H9 (cell line): Measurements from ENCODE around the gene PIK3C2A. TPM values are rescaled to one million over a fixed set of nuclear protein-coding genes. Genes with fewer than 3 reads are reported as not detected.

Source experiments
- DNase-seq: peaks from one replicate; pipeline ENCODE4 v3.0.0-alpha.2; 2017
- H2AFZ ChIP-seq: one replicate; pipeline ENCODE4 v1.6.1; 2013; ENCODE audit warnings: mild to moderate bottlenecking, low read length, control low read depth, moderate library complexity
- H2AK5ac ChIP-seq: 2 replicates; pipeline ENCODE4 v1.6.1; 2013; ENCODE audit warnings: low read length, control low read depth, mixed read lengths; ENCODE audit not compliant: insufficient read length
- H2BK120ac ChIP-seq: one replicate; pipeline ENCODE4 v1.6.1; 2013; ENCODE audit warnings: low read depth, mild to moderate bottlenecking, low read length, control low read depth, inconsistent platforms; ENCODE audit not compliant: poor library complexity, severe bottlenecking
- H2BK12ac ChIP-seq: 2 replicates; pipeline ENCODE4 v1.6.1; 2013; ENCODE audit warnings: low read length, control low read depth, mixed read lengths, low read depth; ENCODE audit not compliant: insufficient read length
- H2BK15ac ChIP-seq: 2 replicates; pipeline ENCODE4 v1.6.1; 2013; ENCODE audit warnings: low read depth, low read length, control low read depth
- H2BK20ac ChIP-seq: one replicate; pipeline ENCODE4 v1.6.1; 2013; ENCODE audit warnings: low read depth, mild to moderate bottlenecking, low read length, control low read depth, inconsistent platforms; ENCODE audit not compliant: poor library complexity, severe bottlenecking
- H2BK5ac ChIP-seq: 2 replicates; pipeline ENCODE4 v1.6.1; 2013; ENCODE audit warnings: low read length, control low read depth, mixed read lengths; ENCODE audit not compliant: insufficient read length
- H3K14ac ChIP-seq: 2 replicates; pipeline ENCODE4 v1.6.1; 2013; ENCODE audit warnings: low read length, control low read depth; ENCODE audit not compliant: insufficient read depth
- H3K18ac ChIP-seq: 2 replicates; pipeline ENCODE4 v1.6.1; 2013; ENCODE audit warnings: low read depth, mild to moderate bottlenecking, mixed read lengths, low read length, control low read depth; ENCODE audit not compliant: insufficient read length
- H3K23ac ChIP-seq: 2 replicates; pipeline ENCODE4 v1.6.1; 2013; ENCODE audit warnings: low read length, control low read depth, mixed read lengths, low read depth; ENCODE audit not compliant: insufficient read length
- H3K23me2 ChIP-seq: 2 replicates; pipeline ENCODE4 v1.6.1; 2013; ENCODE audit warnings: low read depth, mild to moderate bottlenecking, mixed read lengths, low read length, control low read depth; ENCODE audit not compliant: insufficient read length, poor library complexity, severe bottlenecking
- H3K27ac ChIP-seq: 2 replicates; pipeline ENCODE4 v1.5.1; 2013; ENCODE audit warnings: low read length, control low read depth, mixed read lengths, low read depth; ENCODE audit not compliant: insufficient read length
- H3K27me3 ChIP-seq: 2 replicates; pipeline ENCODE4 v1.6.1; 2013; ENCODE audit warnings: low read length, control low read depth, inconsistent platforms; ENCODE audit not compliant: insufficient read depth
- H3K4ac ChIP-seq: 2 replicates; pipeline ENCODE4 v1.6.1; 2013; ENCODE audit warnings: low read depth, mild to moderate bottlenecking, control low read depth, inconsistent platforms, low read length, moderate library complexity
- H3K4me1 ChIP-seq: 2 replicates; pipeline ENCODE4 v1.6.1; 2013; ENCODE audit warnings: low read length, control low read depth, inconsistent platforms; ENCODE audit not compliant: insufficient read depth
- H3K4me2 ChIP-seq: 2 replicates; pipeline ENCODE4 v1.6.1; 2013; ENCODE audit warnings: low read length, control low read depth, mixed read lengths; ENCODE audit not compliant: insufficient read length, insufficient read depth
- H3K56ac ChIP-seq: 2 replicates; pipeline ENCODE4 v1.6.1; 2013; ENCODE audit warnings: low read depth, mild to moderate bottlenecking, mixed read lengths, low read length, control low read depth; ENCODE audit not compliant: insufficient read length
- H3K79me1 ChIP-seq: 2 replicates; pipeline ENCODE4 v1.6.1; 2013; ENCODE audit warnings: low read depth, mild to moderate bottlenecking, moderate library complexity, low read length, control low read depth, inconsistent platforms; ENCODE audit not compliant: insufficient read depth, poor library complexity, severe bottlenecking
- H3K79me2 ChIP-seq: 2 replicates; pipeline ENCODE4 v1.6.1; 2013; ENCODE audit warnings: low read length, control low read depth, inconsistent platforms; ENCODE audit not compliant: insufficient read depth
- H3K9ac ChIP-seq: 2 replicates; pipeline ENCODE4 v1.6.1; 2013; ENCODE audit warnings: low read length, control low read depth, mixed read lengths; ENCODE audit not compliant: insufficient read length; ENCODE audit errors: extremely low read depth
- H3K9me3 ChIP-seq: one replicate; pipeline ENCODE4 v1.6.1; 2013; ENCODE audit warnings: low read depth, low read length, inconsistent platforms; ENCODE audit not compliant: control insufficient read depth
- H3T11ph ChIP-seq: one replicate; pipeline ENCODE4 v1.6.1; 2013; ENCODE audit warnings: mild to moderate bottlenecking, low read length, control low read depth, inconsistent platforms
- H4K20me1 ChIP-seq: one replicate; pipeline ENCODE4 v1.6.1; 2013; ENCODE audit not compliant: control insufficient read depth, insufficient read length, insufficient read depth
- H4K5ac ChIP-seq: 2 replicates; pipeline ENCODE4 v1.6.1; 2013; ENCODE audit warnings: low read depth, mild to moderate bottlenecking, mixed read lengths, low read length, control low read depth; ENCODE audit not compliant: insufficient read length
- H4K8ac ChIP-seq: replicated peaks from 2 replicates; pipeline ENCODE4 v1.6.1; 2013; ENCODE audit warnings: low read length, control low read depth, mixed read lengths, low read depth; ENCODE audit not compliant: insufficient read length
- H4K91ac ChIP-seq: 2 replicates; pipeline ENCODE4 v1.6.1; 2013; ENCODE audit warnings: low read depth, mild to moderate bottlenecking, moderate library complexity, mixed read lengths, low read length, control low read depth; ENCODE audit not compliant: insufficient read length
- H3K27ac Mint-ChIP-seq, 3 experiments: 2 replicates in 2 of 3; 3 replicates in 1 of 3; pipeline ENCODE4 v1.8.0; 2020 to 2021; ENCODE audit warnings: mixed read lengths in 3 of 3, mild to moderate bottlenecking in 1 of 3, moderate library complexity in 1 of 3
- H3K27me3 Mint-ChIP-seq: 2 replicates; pipeline ENCODE4 v1.8.0; 2021; ENCODE audit warnings: low read depth, mild to moderate bottlenecking, moderate library complexity, mixed read lengths
- H3K36me3 Mint-ChIP-seq, 3 experiments: 2 replicates in 2 of 3; 3 replicates in 1 of 3; pipeline ENCODE4 v1.8.0; 2020 to 2021; ENCODE audit warnings: low read depth in 3 of 3, mixed read lengths in 3 of 3; ENCODE audit not compliant: insufficient read depth in 1 of 3
- H3K4me1 Mint-ChIP-seq, 2 experiments: 2 replicates each; pipeline ENCODE4 v1.8.0; 2020; ENCODE audit warnings: mixed read lengths in 2 of 2
- H3K4me3 Mint-ChIP-seq, 2 experiments: 2 replicates in 1 of 2; 3 replicates in 1 of 2; pipeline ENCODE4 v1.8.0; 2020 to 2021; ENCODE audit warnings: mild to moderate bottlenecking in 2 of 2, mixed read lengths in 2 of 2, moderate library complexity in 1 of 2
- H3K9me3 Mint-ChIP-seq, 2 experiments: 2 replicates in 1 of 2; 3 replicates in 1 of 2; pipeline ENCODE4 v1.8.0; 2020; ENCODE audit warnings: mild to moderate bottlenecking in 2 of 2, mixed read lengths in 2 of 2, moderate library complexity in 1 of 2
- WGBS: extraction: QIAGEN DNeasy Blood & Tissue Kit; methylation state at CpG from one replicate; pipeline ENCODE4 v1.1.7; 2013; ENCODE audit warnings: missing lambda C conversion rate, low lambda C conversion rate, mixed read lengths; ENCODE audit not compliant: insufficient read length; ENCODE audit errors: extremely low coverage; 5-methylcytosine and 5-hydroxymethylcytosine counted together
- total RNA-seq: library from RNA; stranded (reverse); gene quantifications from 2 replicates; pipeline ENCODE4 v1.2.1, GENCODE V29; 2021
- TF ChIP-seq, protein P1 (sequence below): fragments of 200-600 bp; sonication (generic); conservative IDR thresholded peaks from 3 replicates; pipeline ENCODE4 v1.8.0; 2021; ENCODE audit warnings: antibody characterized with exemption, mild to moderate bottlenecking

The PIK3C2A gene
- total RNA-seq, 1 experiment from 2014 or later = 82.6 TPM

DNA sequence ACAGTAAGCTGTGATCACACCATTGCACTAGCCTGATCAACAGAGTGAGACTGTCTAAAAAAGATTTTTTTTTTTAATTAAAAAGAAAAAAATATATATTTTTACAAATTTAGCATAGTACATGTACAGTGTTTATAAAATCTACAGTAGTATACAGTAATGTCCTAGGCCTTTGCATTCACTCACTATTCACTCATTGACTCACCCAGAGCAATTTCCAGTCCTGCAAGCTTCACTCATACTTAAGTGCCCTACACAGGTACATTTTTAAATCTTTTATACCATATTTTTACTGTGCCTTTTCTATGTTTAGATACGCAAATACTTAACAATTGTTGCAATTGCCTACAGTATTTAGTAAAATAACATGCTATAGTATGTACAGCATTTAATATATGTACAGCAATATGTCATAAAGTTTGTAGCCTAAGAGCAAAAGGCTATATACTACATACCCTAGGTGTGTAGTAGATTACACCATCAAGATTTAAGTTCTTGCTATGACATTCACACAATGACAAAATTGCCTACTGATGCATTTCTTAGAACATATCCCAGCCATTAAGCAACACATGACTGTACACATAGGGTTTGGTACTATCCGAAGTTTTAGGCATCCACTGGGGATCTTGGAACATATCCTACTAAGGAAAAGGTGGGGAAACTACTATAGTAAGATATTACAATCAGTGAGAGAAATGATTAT is 22.8 kb downstream of the PIK3C2A start:
- Histone ChIP-seq H2AFZ (no peak overlapping the region), H3K4me2 (no peak overlapping the region), H3K14ac (no peak overlapping the region), H2BK20ac (no peak overlapping the region), H3K23me2 (no peaks in the 10 kb centered on the region), H2AK5ac (no peak overlapping the region), H3K56ac (no peak overlapping the region), H4K20me1 (no peaks in the 10 kb centered on the region), H4K5ac (no peak overlapping the region), H3K9ac (no peak overlapping the region), H2BK5ac (no peak overlapping the region), H3K79me2 (peaks cover 15% of the 10 kb centered on the region; the same call in 1 of the 2 replicates), H4K8ac (no peak overlapping the region), H3K18ac (no peak overlapping the region), H3K23ac (no peak overlapping the region), H2BK120ac (no peak overlapping the region), H3K79me1 (peaks cover 8% of the 10 kb centered on the region), H4K91ac (no peak overlapping the region), H3K27ac (no peak overlapping the region), H3K4me1 (peaks cover 3% of the 10 kb centered on the region; the same call in 1 of the 2 replicates), H2BK15ac (no peak overlapping the region), H3K4ac (no peak overlapping the region), H3T11ph (no peak overlapping the region), H2BK12ac (no peak overlapping the region), H3K27me3 (no peaks in the 10 kb centered on the region), H3K9me3 (no peaks in the 10 kb centered on the region)
- peaks cover 2 to 15% (median 10%) of the 10 kb centered on the region in 3 experiments; a peak in 4 of 7 replicates for H3K36me3 Mint-ChIP-seq
- no peak for DNase-seq
- H3K4me3 Mint-ChIP-seq = no peak overlapping the region
- H3K27me3 Mint-ChIP-seq = no peaks in the 10 kb centered on the region
- H3K9me3 Mint-ChIP-seq = no peaks in the 10 kb centered on the region
- TF ChIP-seq, protein P1, sequence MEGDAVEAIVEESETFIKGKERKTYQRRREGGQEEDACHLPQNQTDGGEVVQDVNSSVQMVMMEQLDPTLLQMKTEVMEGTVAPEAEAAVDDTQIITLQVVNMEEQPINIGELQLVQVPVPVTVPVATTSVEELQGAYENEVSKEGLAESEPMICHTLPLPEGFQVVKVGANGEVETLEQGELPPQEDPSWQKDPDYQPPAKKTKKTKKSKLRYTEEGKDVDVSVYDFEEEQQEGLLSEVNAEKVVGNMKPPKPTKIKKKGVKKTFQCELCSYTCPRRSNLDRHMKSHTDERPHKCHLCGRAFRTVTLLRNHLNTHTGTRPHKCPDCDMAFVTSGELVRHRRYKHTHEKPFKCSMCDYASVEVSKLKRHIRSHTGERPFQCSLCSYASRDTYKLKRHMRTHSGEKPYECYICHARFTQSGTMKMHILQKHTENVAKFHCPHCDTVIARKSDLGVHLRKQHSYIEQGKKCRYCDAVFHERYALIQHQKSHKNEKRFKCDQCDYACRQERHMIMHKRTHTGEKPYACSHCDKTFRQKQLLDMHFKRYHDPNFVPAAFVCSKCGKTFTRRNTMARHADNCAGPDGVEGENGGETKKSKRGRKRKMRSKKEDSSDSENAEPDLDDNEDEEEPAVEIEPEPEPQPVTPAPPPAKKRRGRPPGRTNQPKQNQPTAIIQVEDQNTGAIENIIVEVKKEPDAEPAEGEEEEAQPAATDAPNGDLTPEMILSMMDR = no peak
- H3K4me1 Mint-ChIP-seq = peaks cover 16 to 19% of the 10 kb centered on the region in 2 experiments
- H3K27ac Mint-ChIP-seq = no peak overlapping the region
- WGBS = no CpG with 5 or more reads among the region's 2 CpGs
